Breast epithelium (tissue), 3 donors: Measurements from ENCODE around the gene KIFAP3.
"Not testable (repeated sequence)": the region's sequence is repeated elsewhere in the genome, so short reads cannot be mapped to it uniquely, and the experiment has no call there.

ENCODE experiments used
- CTCF ChIP-seq, 3 donors: fragments of 450-650 bp; IDR thresholded peaks; one replicate each; pipeline ENCODE4 v1.5.1; 2016 to 2017; ENCODE audit warnings: antibody characterized with exemption in 3 of 3, mild to moderate bottlenecking in 3 of 3, moderate library complexity in 3 of 3
- POLR2A ChIP-seq: fragments of 450-650 bp; IDR thresholded peaks from one replicate; pipeline ENCODE4 v1.6.1; 2016; ENCODE audit warnings: antibody characterized with exemption, mild to moderate bottlenecking, moderate library complexity
- POLR2AphosphoS5 ChIP-seq, 3 donors: sonication (generic); formaldehyde crosslinking; IDR thresholded peaks; one replicate each; pipeline ENCODE4 v1.6.1; 2017; ENCODE audit warnings: antibody characterized with exemption in 3 of 3

GRCh38 chr1:170008745-170009144 is 65.8 kb downstream of the KIFAP3 start:
- TF ChIP-seq CTCF (IDR thresholded peaks at IDR 0.05); POLR2A; POLR2AphosphoS5 (IDR thresholded peaks at IDR 0.05): not testable (repeated sequence)
